NCI-H146 treated with DMSO at 0.1 percent for 48 hours (cell line): ENCODE results near the gene TRNP1.
"Not testable (repeated sequence)": the region's sequence is repeated elsewhere in the genome, so short reads cannot be mapped to it uniquely, and the experiment has no call there.

ENCODE experiments used
- DNase-seq: peaks from one replicate; lab custom pipeline; 2025; ENCODE audit not compliant: unreplicated experiment; lab: John Stamatoyannopoulos, UW

TRNP1 gene

GRCh38 chr1:26972390-26972789 is 21.1 kb upstream of the TRNP1 start:
- DNase-seq: no peak

GRCh38 chr1:26972821-26973220 is 20.7 kb upstream of the TRNP1 start:
- no peak for DNase-seq

GRCh38 chr1:26976621-26977510 is 16.6 kb upstream of the TRNP1 start:
- DNase-seq: no peak

DNA sequence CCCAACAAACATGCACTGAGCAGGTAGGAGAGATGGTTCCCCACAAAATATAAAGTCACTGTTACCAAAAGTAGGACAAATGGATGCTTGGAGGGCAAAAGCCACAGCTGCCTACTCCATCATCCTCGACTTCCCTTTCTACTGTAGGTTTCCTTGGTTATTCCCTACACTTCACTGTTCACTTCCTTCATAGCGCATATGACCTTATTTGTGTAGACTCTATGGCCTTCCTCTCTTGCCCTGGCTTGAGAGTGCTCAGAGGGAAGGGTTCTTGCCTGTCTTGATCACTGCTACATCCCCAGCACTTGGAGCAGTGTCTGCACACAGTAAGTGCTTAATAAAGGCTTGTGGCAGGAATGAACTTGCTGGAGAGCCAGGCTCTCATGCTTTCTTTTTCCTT is 14.6 kb upstream of the TRNP1 start:
- DNase-seq: no peak

GRCh38 chr1:26981146-26981846 is 12.2 kb upstream of the TRNP1 start:
- no peak for DNase-seq

- no peak for DNase-seq
These were observed 9.6 kb upstream of the TRNP1 start for GRCh38 chr1:26983863-26984262.

DNA sequence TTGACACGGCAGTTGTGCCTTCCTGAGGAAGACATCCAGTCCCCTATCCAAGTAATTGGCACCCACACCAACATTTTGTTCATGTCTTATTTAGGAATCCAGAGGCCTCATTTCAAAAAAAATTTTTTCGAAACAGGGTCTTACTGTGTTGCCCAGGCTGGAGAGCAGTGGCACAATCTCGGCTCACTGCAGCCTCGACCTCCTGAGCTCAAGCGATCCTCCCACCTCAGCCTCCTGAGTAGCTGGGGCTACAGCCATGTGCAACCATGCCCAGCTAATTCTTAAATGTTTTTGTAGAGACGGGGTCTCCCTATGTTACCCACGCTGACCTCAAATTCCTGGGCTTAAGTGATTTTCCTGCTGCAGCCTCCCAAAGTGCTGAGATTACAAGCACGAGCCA is 9.2 kb upstream of the TRNP1 start:
- DNase-seq: no peak

GRCh38 chr1:26986658-26987057 is 6.8 kb upstream of the TRNP1 start:
- DNase-seq: no peak

- not testable (repeated sequence) for DNase-seq
These were observed 3.9 kb upstream of the TRNP1 start for GRCh38 chr1:26989403-26990109.

- DNase-seq: no peak
These were observed 2.0 kb upstream of the TRNP1 start for GRCh38 chr1:26991310-26992116.

DNA sequence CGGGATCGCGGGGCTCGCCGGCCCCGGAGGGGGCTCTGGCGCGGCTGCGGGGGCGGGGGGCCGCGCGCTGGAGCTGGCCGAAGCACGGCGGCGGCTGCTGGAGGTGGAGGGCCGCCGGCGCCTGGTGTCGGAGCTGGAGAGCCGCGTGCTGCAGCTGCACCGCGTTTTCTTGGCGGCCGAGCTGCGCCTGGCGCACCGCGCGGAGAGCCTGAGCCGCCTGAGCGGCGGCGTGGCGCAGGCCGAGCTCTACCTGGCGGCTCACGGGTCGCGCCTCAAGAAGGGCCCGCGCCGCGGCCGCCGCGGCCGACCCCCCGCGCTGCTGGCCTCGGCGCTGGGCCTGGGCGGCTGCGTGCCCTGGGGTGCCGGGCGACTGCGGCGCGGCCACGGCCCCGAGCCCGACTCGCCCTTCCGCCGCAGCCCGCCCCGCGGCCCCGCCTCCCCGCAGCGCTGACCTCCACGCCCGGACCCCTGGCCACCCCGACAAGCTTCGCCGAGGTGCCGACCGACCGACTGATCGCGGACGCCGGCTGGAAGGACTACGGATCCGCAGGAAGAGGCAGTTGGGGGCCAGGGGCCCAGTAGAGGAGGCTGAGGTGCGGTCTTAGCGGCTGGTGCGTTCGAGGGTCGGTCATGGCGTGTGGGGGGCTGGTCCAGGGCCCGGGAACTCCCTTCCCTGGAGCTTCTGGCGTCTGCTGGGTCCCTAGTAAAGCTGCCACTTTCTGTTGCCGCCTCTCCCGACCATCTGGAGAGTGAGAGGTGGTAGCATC is 711 bp downstream of the TRNP1 start:
- DNase-seq: no peak

- no peak for DNase-seq
These were observed 1.5 kb downstream of the TRNP1 start for GRCh38 chr1:26994787-26995517.

GRCh38 chr1:26996024-26996423 is 2.5 kb downstream of the TRNP1 start:
- DNase-seq: no peak

DNA sequence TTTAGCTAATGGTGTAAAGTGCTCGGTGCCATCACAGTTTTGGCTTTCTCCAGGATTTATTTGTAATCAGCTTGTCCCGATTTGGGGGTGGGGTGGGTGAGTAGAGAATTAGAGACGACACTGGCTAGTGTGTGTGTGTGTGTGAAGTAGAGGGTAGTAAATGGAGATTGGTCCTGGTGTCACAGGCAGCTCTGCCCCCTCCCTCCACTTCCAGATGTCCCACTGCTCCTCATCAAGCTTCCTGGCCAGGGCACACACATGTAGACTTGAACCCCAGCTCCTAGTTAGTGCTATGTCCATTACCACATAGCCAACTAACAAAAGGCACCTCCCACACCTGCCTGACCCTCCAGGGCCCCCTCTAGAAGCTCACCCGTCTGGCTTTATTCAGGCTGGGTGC is 3.2 kb downstream of the TRNP1 start:
- DNase-seq: no peak

- DNase-seq: no peak
These were observed 5.2 kb downstream of the TRNP1 start for GRCh38 chr1:26998429-26999300.

DNA sequence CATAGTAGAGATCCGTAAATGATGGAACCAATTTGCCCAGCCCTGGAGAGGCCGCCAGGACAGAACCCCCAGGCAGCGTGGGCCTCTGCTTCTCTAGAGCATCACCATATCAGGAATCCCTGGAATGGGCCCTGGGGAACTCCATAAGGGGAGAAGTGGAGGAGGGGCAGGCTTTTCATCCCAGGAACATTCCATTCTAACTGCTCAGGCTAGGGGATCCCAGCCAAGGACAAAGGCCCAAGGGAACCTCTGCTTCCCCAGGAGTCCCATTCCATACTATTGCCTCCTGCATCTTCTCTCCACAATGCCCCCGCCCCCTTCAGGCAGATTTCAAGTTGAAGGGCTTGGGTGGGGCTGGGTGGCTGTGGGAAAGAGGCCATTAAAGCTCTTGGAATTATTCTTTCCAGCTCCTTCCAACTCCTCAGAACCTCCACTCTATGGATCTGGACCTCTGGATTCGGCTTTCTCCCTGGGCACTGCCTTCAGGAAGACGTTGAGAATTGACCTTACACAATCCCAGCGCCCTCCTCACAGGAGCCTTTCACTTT is 6.0 kb downstream of the TRNP1 start:
- no peak for DNase-seq

DNA sequence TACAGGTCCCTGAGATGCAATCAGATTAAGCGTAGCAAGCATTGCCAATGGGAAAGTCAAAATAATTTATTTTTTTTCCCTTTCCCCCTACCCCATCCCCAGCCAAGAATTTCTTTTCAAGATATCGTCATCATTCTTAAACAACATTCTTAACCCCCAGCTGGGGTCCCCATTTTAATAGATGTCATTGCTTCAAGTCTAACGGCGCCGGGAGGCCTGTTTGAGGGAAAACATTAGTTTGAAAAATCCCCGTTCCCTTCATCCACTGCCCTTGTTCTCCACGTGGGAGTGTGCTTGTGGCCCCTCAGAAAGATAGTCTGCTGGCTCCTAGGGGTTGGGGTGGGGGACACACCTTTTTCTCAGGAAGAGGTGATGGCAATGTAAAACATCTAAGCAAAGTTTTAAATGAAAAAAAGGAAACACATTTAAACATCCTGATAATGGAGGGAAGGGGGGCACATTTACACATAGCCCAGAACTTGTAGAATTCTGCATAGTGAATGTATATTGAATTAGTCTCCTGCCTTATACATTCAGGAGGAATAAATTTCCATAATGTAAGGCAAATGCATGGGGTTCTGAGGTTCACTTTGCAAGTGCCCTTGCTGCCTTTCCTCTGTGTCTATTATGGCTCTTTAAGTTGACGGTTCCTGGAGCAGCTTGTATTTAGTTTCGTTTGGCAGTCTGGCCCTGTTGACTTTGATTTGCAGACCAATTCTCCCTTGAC is 6.8 kb downstream of the TRNP1 start:
- DNase-seq: no peak
